ENCODE results near the gene EPG5.
"Not testable (repeated sequence)": the region's sequence is repeated elsewhere in the genome, so short reads cannot be mapped to it uniquely, and the experiment has no call there.

DNA sequence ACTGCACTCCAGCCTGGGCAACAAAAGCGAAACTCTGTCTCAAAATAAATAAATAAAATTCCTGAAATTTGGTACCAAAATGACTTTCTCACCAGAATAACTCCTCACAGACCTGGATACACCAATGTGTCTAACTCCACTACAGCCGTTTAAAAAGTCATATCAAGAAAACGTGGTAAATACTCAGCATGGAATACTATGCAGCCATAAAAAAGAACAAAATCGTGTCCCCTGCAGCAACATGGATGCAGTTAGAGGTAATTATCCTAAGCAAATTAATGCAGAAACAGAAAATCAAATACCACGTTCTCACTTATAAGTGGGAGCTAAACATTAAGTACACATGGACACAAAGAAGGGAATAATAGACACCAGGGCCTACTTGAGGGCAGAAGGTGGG, 2.2 kb downstream of the EPG5 start:
- TF ChIP-seq, protein P1, sequence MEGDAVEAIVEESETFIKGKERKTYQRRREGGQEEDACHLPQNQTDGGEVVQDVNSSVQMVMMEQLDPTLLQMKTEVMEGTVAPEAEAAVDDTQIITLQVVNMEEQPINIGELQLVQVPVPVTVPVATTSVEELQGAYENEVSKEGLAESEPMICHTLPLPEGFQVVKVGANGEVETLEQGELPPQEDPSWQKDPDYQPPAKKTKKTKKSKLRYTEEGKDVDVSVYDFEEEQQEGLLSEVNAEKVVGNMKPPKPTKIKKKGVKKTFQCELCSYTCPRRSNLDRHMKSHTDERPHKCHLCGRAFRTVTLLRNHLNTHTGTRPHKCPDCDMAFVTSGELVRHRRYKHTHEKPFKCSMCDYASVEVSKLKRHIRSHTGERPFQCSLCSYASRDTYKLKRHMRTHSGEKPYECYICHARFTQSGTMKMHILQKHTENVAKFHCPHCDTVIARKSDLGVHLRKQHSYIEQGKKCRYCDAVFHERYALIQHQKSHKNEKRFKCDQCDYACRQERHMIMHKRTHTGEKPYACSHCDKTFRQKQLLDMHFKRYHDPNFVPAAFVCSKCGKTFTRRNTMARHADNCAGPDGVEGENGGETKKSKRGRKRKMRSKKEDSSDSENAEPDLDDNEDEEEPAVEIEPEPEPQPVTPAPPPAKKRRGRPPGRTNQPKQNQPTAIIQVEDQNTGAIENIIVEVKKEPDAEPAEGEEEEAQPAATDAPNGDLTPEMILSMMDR (IDR thresholded peaks at IDR 0.05; ENCODE audit: low read length) = not testable (repeated sequence)
- TF ChIP-seq EZH2 (IDR thresholded peaks at IDR 0.05; ENCODE audit: borderline replicate concordance, low read length) = not testable (repeated sequence)

Measured in OCI-LY1 (cell line).